COLO668 (cell line): Measurements from ENCODE around the gene RNASET2.

ENCODE experiments used
- DNase-seq: peaks from one replicate; lab custom pipeline; 2025; ENCODE audit not compliant: unreplicated experiment; lab: John Stamatoyannopoulos, UW

RNASET2 gene, protein sequence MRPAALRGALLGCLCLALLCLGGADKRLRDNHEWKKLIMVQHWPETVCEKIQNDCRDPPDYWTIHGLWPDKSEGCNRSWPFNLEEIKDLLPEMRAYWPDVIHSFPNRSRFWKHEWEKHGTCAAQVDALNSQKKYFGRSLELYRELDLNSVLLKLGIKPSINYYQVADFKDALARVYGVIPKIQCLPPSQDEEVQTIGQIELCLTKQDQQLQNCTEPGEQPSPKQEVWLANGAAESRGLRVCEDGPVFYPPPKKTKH

DNA sequence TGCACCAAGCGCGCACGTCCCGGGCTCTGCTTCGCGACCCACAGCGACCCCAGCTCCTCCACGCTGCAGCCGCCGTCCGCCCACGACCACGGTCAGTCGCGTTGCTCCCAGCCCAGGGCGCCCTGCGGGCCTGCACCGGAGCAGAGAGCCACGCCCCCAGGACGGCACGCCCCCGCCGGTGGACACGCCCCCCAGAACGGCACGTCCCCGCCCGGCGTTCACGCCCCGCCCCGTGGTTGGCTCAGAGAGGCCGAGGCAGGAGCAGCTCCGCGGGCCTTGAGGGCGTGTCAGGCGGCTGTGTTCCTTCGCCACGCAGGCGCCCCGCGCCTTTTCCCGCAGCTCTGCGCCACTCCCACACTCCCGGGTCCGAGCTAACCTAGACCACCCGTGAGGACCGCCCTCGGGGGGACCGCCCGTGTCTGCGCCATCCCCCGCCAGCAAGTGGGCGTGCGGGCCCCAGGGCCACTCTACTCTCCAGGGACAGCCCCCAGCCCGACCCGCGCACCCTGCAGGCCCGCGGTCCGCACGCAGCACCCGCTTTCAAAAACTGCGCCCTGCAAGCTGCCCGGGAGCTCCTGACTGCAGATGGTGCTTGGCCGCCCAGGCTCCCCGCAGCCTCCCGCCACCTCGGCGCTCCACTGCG lies at the start of gene RNASET2:
TSS of gene RNASET2 (minus strand) at position 107 of the 643 bp plus-strand sequence. CDS start 368 bp downstream, outside the sequence.
- peak; percentile 86 for DNase-seq

DNA sequence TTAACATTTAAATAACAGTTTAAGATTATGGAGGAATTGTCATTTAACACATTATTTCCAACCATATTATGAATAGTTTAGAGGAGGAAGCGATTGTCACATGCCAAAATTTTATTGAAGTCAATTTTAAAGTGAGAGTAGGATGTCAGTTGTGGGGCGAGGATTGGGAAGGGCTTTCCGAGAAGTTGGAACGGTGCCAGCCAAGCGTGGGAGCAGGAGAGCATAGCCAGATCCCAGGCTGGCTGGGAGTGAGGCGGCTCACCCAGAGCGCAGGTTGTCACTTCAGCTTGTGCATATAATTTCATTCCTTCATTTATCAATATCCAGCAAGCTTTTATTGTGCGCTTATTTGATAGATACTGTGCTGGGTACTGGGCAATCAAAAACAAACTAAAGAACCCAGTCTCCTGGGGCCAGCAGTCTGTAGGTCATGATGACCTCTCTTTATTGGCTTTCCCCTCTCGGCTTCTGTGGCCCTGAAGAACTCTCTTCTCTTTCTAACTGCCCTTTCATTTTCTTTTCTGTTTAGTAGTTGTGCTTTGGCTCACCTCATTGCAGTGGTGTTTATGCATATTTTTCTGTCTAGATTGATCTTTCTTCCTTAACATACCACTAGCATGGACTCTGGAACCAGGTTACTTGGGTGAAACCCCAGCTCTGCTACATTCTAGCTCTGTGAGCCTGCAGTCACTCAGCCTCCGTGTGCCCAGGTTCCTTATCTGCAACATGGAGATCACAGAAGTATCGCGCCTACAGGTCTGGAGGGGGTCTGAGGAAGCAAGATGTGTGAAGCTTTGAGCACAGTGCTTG lies 49.2 kb upstream of the RNASET2 start:
- no peak for DNase-seq

DNA sequence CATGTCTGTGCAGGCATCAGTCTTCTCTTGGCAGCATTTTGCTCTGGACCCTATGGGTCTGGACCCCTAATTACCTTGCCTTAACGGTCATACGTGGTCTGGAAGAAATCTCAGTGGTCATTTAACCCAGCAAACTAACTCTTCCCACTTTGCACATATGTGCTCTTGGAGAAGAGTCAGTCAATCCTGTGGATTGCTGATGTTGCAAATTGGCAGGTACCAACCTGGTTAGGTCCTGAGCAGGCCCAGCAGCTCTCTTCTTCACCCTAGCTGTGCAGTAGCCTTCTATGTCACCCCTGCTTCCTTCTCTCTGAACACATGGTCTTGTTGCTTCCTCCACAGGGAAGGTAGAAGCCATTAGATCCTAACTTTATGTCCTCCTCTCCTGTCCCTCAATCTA lies 44.4 kb upstream of the RNASET2 start:
- no peak for DNase-seq

DNA sequence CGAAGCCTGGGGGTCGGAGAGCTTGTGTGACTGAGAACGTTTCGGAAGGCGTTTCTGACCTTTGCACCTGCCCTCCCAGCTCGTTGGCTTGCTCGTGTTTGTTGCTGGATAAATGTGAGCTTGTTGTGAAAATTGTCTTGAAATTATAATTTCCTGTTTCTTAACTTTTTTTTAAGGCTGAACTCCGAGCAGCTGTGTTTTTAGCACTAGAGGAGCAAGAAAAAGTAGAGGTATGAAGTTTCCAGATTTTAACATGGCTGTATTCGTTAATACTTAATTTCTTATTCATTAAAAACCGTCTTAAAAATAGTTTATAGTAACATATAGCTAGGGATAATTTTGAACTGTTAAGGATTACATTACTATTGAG lies 43.5 kb upstream of the RNASET2 start:
- DNase-seq: no peak

DNA sequence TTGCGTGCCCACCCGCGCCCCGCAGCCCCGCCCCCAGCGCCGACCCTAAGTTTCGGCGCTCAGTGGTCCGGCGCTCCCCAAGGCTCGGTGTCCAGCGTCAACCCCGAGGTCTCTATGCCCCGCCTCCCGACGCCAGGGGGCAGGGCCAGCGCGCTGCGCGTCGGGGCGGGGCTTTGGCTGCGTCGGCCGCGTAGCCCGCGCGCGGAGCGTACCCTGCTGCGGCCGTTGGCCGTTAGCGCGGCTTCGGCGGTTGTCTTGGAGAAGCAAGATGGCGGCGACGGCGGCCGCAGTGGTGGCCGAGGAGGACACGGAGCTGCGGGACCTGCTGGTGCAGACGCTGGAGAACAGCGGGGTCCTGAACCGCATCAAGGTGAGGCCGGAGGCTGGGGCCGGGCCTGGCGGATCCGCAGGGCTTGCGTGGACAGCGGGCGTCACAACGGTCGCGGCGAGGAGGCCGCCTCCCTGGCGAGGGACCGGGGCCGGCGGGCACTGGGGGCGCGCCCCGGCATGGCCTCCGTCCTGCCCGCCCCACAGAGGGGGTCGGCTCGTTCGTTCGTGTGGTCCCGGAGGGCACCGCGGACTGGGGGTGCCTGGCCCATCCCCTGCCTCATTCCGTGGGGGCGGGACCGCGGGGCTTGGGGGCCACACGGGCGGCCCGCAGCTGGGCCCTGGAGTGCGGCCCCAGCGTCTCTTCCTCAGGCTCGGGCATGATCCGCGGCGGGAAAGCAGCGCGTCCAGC lies 43.0 kb upstream of the RNASET2 start, which contains the start of gene CEP43:
TSS of gene CEP43 (plus strand) at position 253 of the 739 bp plus-strand sequence. CDS start at position 269, 16 bp downstream.
- DNase-seq: peak; percentile 93

DNA sequence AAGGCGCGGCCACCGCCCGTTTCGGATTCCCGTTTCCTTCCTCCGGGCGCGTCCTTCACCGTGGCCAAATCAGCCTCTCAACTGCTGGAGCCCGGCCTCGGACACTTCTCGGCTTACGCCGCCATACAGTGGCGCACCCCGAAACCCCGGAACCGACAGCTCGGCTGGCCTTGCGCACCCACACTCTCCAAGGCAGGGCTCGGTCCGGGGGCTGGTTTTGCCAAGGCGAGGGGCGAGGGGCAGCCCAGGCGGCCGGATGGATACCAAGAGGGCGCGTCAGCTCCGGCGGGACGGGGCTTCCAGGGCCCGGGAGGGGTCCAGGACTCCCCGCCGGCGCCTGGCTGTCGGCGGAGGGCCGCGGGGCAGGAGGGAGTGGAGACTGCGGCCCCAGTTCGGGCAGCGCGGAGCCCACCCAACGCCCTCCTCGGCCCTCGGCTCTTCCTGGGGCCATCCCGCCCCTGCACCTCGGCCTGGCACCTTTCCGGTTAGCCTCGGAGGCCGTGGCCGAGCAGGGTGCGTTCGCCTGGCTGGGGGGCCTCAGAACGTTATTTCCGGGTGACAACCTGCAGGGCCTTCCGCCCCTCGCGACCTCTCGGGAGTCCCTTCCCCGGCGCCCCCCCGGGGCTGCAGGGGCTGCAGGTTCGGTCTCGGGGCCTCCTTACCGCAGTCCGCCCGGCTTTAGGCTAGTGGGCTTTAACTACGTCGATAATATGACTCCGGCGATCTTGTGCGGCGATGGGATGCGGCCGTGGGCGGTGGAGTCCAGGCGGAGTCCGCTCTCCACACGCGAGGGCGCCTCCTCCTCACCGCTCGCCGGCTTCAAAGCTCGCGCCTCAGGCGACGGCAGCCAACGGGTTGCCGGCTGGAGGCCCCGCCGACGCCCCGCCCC lies 42.1 kb upstream of the RNASET2 start:
- DNase-seq: no peak

DNA sequence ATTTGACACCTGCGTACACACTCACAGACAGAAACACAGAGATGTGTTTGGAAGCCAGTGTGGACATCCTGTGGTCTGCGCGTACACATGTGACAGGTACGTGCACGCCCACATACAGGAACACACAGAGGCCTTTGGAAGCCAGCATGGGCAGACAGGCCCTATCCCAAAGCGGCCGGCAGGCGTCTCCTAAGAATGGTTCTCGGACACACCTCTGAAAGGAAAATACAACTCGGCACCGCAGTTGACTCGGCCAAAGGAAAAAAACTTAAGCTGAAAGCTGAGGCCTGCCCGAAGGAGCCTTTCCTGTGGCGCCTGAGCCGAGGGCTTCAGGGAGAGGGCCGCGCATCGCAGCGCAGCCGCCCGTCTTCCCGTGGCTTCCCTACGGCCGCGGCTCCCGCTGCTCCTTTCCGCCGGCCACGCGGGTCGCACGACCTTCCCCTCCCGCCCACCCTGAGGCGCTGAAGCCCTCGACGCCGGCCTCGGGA lies 41.5 kb upstream of the RNASET2 start:
- peak; percentile 54 for DNase-seq

DNA sequence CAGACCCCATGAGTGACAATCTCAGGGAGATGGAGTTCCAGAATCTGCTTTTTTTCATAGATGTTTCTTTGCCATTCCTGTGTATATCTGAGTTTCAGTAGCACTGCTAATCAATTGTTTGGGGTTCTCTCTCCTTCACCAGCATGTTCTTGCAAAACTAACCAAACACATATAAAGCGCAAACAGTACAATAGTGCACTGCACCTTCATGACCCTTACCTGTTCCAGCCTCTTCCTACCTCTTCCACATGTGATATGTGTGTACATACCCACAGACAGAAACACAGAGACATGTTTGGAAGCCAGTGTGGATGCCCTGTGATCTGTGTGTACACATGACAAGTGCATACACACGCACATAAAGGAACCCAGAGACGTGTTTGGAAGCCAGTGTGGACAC lies 41.0 kb upstream of the RNASET2 start:
- DNase-seq: no peak

DNA sequence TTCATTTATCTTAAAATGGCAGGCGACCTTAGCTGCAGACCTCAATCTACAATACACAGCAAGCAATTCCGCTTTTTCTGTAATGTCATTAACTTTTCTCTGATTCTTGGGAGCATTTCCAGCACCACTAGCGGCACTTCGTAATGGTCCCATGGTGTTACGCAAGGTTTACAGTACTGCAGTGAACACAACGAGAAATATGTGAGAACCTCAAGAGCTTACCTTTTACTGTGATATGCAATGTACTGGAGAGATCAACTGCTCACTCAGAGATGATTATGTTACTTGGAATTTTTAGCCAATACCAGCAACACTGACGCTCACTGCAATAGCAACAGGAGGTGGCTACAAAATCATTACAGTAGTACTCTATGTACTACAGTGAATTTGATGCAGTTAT lies 40.1 kb upstream of the RNASET2 start:
- no peak for DNase-seq

DNA sequence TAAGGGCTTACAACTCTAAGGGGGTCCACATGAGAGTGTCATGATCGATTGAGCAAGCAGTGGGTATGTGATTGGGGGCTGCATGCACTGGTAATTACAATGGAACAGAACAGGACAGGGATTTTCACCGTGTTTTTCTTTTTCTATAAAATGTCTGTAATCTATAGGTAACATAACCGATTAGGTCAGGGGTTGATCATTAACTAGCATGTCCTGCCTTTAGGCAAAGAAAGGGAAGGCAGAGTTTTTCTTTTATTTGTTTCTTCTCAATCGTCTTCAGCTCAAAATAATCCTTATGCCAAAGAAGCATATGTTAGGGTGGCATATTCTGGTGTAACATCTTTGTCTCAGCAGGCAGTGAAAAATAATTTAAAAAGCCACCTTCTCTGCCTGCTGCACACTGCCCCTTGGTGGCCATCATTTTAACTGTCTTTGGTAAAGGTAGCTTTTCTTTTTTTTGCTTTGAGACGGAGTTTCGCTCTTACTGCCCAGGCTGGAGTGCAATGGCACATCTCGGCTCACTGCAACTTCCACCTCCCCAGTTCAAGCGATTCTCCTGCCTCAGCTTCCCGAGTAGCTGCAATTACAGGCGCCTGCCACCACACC lies 33.2 kb upstream of the RNASET2 start:
- no peak for DNase-seq

DNA sequence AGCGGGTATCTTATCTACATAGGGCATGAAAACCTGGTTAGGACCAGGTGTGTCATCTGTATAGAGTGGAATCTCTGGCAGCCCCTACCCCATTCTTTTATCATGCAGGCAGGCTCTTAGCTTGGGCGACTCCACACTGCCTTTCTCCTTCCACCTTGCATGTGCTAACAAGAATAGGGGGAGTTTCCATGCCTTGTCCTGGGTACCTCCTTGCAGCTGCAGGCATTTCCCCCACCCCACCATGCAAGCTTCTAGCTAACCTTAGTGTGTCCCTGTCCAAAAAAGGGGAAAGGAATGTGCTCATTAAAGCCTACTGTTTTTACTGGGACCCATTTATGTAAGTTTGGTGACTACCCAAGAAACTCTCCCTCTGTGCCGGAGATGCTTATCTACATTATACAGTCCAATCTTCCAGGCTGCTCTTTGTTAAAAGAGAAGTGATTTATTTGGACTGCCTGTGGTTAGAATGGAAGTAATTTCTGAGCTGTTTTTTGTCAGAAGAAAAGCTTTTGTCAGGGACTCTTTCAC lies 32.4 kb upstream of the RNASET2 start:
- no peak for DNase-seq

DNA sequence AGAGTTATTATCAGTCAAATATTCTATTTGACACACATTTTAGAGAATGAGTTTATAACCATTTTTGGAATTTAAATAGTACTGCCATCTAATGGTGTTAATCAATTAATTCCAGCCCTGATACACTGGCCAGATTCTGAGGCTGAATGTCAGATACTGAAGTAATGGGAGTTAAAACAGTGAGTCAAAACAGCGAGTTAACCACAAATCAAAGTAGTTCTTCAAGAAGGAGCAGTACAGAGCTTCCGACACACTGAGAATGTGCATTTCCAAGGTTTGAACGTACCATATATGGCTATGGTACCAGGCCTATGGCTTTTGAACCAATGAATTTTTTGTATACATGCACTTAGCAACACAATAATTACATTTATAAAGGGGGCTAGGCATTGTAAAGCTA lies 31.6 kb upstream of the RNASET2 start:
- DNase-seq: no peak

DNA sequence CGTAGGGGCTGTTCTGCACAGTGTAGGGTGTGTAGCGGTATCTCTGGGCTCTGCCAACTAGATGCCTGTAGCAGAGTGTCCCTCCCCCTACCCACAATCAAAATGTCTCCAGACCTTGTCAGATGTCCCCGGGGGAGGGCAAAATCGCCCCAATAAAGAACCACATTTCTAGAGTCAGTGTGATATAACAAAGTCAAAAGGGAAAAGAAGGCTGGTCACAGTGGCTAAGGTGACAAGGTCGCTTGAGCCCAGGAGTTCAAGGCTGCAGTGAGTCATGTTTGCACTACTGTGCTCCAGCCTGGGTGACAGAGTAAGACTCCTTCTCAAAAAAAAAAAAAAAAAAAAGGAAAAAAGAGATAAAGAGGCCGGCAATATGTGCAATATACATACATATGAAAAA lies 31.1 kb upstream of the RNASET2 start:
- DNase-seq: no peak

DNA sequence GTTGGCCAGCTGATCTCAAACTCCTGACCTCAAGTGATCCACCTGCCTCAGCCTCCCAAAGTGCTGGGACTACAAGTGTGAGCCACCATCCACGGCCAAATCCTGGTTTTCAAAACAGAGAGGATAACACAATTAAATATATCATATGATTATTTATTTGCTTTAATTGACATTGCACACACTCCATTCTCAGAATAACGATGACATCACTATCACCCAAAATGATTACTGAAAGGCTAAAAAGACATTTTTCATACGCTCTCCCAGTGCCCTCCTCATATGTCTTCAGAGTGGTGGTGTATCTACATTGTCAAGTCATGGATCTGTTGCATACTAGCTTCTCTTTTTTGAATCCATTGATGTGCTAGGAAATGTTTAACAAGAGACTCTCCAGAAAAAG lies 24.4 kb upstream of the RNASET2 start:
- no peak for DNase-seq

DNA sequence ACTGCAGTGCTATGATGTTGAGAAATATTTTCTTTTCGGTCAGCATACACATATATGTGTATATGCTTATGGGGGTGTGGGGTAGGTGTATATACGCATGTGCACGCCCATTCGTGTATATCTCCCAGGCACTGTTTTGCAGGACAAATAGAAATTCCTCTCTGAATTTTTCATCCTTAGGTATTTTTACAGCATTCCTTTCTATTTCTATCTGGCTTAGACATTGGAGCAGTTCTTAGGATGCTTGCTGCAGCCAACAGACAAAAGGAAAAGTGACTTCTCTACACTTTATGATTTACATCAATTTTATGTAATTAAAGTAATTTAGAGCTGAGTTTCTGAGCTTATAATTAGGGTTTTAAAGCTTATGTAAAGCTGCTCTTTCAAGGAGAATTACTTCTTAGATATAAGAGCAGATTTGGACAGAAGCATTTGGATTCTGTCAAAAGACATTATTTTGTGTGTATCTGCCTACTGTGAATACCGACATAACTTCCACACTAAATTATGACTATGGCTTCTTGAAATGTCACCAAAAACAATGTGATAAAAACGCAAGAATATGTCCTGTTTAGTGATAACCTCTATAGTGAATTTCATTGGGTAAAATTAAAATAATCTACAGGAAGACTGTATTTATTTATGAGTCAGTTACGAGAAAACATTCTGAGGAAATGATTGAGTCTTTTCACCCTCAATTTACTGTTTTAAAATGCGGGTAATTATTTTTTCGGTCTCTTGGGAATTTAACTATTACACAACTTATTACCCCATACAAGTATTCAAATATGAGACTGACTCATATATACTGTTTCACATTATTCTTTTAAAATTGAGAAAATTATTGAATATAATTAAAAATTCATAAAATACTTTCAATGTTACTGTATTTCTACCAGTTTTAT lies 21.5 kb upstream of the RNASET2 start:
- no peak for DNase-seq

DNA sequence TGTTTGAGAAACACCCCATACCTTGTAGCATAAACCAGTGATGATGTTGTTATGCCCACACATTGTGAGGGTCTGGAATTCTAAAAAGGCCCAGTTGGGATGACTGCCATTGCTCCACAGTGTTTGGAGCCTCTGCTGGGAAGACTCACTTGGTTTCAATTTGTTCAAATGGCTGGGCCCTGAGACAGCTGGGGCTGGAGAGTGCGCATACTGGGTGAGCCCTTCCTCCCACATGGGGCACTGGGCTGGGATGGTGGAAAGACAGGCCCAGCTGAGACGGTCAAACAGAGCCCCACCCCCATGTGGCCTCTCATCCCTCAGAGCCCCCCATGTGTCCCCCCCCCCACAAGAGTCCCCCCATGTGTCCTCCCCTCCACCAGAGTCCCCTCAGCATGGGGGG lies 20.3 kb upstream of the RNASET2 start:
- no peak for DNase-seq

DNA sequence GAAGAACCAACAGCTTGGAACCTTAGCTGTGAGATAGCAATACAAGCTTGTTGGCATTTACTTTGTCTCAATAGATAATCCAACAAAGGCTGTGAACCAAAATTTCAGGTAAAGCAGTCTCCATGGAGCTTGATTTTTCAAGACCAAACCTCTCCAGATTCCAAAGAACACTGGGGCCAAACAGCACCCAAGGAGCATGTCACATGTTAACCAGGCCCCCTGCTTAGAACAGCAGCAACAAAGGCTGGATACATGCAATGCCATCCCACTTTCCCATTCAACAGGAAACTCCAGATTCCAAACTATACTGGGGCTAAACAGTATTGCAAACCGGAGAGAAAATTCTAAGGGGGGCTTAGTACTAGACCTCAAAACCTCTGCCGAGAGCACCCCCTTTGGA lies 15.8 kb upstream of the RNASET2 start:
- no peak for DNase-seq

DNA sequence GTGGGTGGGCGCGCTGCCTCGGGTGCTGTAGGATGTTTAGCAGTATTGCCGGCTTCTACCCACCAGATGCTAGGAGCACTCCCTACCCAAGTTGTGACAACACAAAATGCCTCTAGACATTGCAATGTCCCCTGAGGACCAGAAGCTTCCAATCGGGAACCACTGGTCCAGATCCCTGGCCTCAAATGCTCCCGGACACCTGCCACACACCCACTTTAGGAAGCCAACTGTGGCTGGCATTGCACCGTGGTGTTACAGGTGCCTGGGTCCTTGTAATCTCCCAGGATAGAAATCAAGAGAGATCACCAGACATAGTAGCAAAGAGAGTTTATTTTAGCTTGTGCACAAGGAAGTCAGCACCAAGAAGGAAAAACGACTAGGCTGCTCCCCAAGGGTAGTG lies 14.9 kb upstream of the RNASET2 start:
- DNase-seq: no peak
